Epithelial cell of esophagus (primary cell): ENCODE results near the gene MRPS9.

Experiments used
- DNase-seq: peaks from one replicate; pipeline ENCODE4 v3.0.0; 2010; ENCODE audit warnings: low read depth
- H3K4me3 ChIP-seq: 2 replicates; pipeline ENCODE4 v1.5.1; 2011; ENCODE audit warnings: mild to moderate bottlenecking, low read length, control low read depth
- TF ChIP-seq, protein P1 (sequence below): IDR thresholded peaks from 2 replicates; pipeline ENCODE4 v1.5.1; 2011; ENCODE audit warnings: low read depth, mild to moderate bottlenecking, low read length, control low read depth, inconsistent platforms; ENCODE audit not compliant: insufficient read depth; ENCODE audit errors: missing control alignments

Gene MRPS9

GRCh38 chr2:105140240-105140568 lies 102.3 kb downstream of the MRPS9 start:
- TF ChIP-seq, protein P1, sequence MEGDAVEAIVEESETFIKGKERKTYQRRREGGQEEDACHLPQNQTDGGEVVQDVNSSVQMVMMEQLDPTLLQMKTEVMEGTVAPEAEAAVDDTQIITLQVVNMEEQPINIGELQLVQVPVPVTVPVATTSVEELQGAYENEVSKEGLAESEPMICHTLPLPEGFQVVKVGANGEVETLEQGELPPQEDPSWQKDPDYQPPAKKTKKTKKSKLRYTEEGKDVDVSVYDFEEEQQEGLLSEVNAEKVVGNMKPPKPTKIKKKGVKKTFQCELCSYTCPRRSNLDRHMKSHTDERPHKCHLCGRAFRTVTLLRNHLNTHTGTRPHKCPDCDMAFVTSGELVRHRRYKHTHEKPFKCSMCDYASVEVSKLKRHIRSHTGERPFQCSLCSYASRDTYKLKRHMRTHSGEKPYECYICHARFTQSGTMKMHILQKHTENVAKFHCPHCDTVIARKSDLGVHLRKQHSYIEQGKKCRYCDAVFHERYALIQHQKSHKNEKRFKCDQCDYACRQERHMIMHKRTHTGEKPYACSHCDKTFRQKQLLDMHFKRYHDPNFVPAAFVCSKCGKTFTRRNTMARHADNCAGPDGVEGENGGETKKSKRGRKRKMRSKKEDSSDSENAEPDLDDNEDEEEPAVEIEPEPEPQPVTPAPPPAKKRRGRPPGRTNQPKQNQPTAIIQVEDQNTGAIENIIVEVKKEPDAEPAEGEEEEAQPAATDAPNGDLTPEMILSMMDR: no peak
- DNase-seq: no peak
- H3K4me3 ChIP-seq: no peak overlapping the region

- TF ChIP-seq, protein P1: no peak
- H3K4me3 ChIP-seq: no peak overlapping the region
- DNase-seq: peak; percentile 29
Observed at GRCh38 chr2:105141099-105141614, 103.3 kb downstream of the MRPS9 start.

GRCh38 chr2:105142239-105142638 lies 104.4 kb downstream of the MRPS9 start:
- TF ChIP-seq, protein P1: no peak

DNA sequence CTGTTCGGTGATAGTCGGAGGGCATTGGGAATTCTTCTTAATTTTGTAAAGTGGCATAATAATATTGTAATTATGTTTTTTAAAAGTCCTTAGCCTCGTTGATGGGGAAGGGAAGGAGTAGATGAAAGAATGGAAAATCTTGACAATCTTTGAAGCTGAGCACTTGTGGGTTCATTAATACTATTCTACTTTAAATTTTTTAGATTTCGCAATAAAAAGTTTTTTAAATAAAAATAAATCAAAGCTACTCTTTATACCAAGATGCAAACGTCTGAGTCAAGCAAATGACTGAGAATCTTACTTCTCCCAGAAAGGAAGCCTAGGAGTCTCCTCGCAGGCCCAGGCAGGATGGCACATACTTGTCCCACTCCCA lies 105.2 kb downstream of the MRPS9 start:
- TF ChIP-seq, protein P1: no peak
- DNase-seq: no peak
- peak overlapping the region; percentile 61 for H3K4me3 ChIP-seq

More at GRCh38 chr2:105142239-105142638, 104.4 kb downstream of the MRPS9 start:
- no peak overlapping the region for H3K4me3 ChIP-seq
- no peak for DNase-seq

DNA sequence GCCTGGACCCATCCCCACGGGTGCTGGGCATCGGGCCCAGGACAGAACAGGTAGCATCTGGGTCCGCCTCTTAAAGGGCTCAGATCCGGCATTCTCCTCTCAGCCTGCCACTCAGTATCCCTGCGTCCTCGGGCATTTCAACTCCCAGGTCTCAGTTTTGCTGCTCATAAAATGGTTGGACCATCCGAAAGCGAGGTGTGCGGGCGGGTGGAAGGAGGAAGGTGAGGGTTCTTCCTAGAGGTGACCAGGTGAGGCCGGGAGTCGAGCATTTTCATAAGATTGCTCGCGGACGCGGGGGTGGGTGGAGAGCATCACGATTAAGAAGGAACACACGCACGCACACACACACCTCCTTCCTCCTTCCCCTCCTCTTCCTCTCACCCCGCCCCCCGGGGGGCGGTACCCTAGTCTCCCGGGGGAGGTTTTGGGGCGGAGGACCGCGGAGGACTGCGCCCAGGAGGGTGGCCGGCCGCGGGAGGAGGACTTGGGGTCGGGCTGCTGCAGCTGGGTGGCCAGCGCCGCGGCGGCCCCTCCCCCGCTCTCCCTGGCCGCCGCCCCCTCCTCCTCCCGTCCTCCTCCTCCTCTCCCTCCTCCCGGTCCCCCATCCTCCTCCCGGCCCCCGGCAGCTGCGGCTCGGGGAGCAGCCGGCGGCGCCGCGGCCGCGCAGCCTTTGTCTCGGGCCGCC lies 105.7 kb downstream of the MRPS9 start:
- TF ChIP-seq, protein P1: no peak
- peak; percentile 75 for DNase-seq
- H3K4me3 ChIP-seq: peak overlapping the region; percentile 61

GRCh38 chr2:105144152-105144940 lies 106.5 kb downstream of the MRPS9 start:
- H3K4me3 ChIP-seq: peak overlapping the region; percentile 4
- no peak for DNase-seq
- TF ChIP-seq, protein P1: no peak
